ENCODE measurements around the gene TMBIM6.
A peak's percentile ranks its signal among the peaks of the same experiment; 100 is the strongest.
"Not testable (repeated sequence)": the region's sequence is repeated elsewhere in the genome, so short reads cannot be mapped to it uniquely, and the experiment has no call there.

The TMBIM6 gene

GRCh38 chr12:49764126-49764525 lies 22.8 kb downstream of the TMBIM6 start:
- H3K4me3 ChIP-seq (ENCODE audit: low read depth, low read length) = no peak overlapping the region
- no peak for TF ChIP-seq CTCF (IDR thresholded peaks at IDR 0.05; ENCODE audit: borderline replicate concordance, insufficient read depth, low read depth, low read length)

DNA sequence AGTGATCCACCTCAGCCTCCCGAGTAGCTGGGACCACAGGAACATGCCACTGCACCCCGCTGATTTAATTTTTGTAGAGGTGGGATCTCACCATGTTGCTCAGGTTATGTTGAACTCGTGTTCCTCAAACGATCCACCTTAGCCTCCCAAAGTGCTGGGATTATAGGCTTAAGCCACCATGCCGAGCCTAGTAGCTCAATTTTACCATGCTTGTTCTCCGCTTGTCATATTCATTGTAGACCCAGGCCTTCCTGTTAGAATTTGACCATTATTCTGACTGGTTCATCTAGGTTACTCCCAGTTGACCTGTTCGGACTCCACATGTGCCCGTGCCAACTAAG lies 24.7 kb downstream of the TMBIM6 start:
- no peak overlapping the region for H3K4me3 ChIP-seq (ENCODE audit: low read depth, low read length)
- TF ChIP-seq CTCF (IDR thresholded peaks at IDR 0.05; ENCODE audit: borderline replicate concordance, insufficient read depth, low read depth, low read length) = no peak

DNA sequence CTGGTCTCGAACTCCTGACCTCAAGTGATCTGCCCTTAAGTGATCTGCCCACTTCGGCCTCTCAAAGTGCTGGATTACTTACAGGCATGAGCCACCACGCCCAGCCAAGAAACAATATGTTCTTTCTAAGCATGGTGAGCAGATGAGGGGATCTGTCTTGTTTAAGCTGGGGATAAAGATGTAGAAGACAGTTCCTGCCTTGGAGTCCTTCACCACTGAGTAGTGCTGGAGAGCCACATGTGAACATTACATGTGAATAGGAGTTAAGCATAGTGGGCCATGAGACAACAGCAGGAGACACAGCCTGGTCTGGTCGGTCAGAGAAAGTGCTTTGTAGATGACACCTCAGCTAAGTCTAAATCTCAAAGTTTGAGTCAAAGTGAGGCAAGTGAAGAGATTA lies 26.0 kb downstream of the TMBIM6 start:
- no peak for TF ChIP-seq CTCF (IDR thresholded peaks at IDR 0.05; ENCODE audit: borderline replicate concordance, insufficient read depth, low read depth, low read length)
- H3K4me3 ChIP-seq (ENCODE audit: low read depth, low read length) = no peak overlapping the region

- not testable (repeated sequence) for H3K4me3 ChIP-seq (ENCODE audit: low read depth, low read length)
Observed at GRCh38 chr12:49773102-49773501, 31.7 kb downstream of the TMBIM6 start.

- H3K4me3 ChIP-seq (ENCODE audit: low read depth, low read length) = no peak overlapping the region
- TF ChIP-seq CTCF (IDR thresholded peaks at IDR 0.05; ENCODE audit: borderline replicate concordance, insufficient read depth, low read depth, low read length) = peak; percentile 79
Observed at GRCh38 chr12:49776413-49776812, 35.1 kb downstream of the TMBIM6 start.

GRCh38 chr12:49776858-49777257 lies 35.5 kb downstream of the TMBIM6 start:
- no peak for TF ChIP-seq CTCF (IDR thresholded peaks at IDR 0.05; ENCODE audit: borderline replicate concordance, insufficient read depth, low read depth, low read length)
- no peak overlapping the region for H3K4me3 ChIP-seq (ENCODE audit: low read depth, low read length)

DNA sequence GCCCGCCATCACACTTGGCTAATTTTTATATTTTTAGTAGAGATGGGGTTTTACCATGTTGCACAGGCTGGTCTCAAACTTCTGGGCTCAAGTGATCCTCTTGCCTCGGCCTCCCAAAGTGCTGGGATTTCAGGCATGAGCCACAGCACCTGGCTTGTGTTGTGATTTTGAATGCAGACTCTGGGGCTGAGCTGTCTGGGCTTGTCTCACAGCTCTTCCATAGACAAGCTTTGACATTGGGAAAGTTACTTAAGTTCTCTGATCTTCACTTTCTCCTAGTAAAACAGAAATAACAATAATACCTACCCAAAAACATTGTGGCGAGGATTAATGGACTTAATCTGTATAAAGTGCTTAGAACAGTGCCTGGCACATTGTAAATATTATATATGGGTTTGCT lies 36.0 kb downstream of the TMBIM6 start:
- TF ChIP-seq CTCF (IDR thresholded peaks at IDR 0.05; ENCODE audit: borderline replicate concordance, insufficient read depth, low read depth, low read length) = no peak
- no peak overlapping the region for H3K4me3 ChIP-seq (ENCODE audit: low read depth, low read length)
